GM18873 (cell line): ENCODE measurements around the gene RASA3.
"Not testable (repeated sequence)": the region's sequence is repeated elsewhere in the genome, so short reads cannot be mapped to it uniquely, and the experiment has no call there.

Experiments used
- ATAC-seq: cut with Tn5 transposase; IDR thresholded peaks from one replicate; pipeline ENCODE4 v1.9.1; 2021; ENCODE audit warnings: mild to moderate bottlenecking, moderate library complexity, moderate number of reproducible peaks; ENCODE audit not compliant: unreplicated experiment, low FRiP score

Gene RASA3

DNA sequence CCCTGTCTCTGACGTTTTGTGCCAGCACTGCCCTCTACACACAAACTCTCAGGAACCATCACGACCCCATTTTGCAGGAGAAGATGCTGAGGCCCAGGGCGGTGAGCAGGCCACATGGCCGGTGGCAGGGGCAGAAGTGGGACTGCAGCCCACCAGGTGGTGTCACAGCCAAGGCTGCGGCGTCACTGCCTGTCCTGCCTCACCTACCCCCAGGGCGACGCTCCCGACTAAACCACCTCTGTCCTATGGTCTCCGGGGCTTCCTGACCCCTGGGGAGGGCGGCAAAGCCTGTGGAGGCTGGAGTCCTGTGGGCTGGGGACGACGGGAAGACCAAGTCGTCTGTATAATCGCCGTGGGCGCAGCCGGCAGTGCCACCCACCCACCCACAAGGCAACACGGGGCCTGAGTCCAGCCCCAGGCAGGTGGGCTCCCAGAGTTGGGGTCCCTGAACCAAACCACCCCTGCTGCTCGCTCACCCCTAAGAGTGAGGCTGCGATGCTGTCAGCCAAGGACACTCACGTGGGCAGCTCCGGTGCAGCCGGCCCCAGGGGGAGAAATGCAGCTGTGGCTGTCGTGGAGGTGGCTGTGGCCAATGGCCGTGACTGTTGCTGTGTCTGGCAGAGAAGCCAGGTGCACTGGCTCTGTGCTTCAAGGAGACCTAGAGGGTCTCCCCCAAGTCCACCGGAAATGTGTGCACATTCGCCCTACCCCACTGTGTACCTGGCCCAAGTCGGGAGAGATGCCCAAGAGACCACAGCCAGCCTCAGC, 29.7 kb downstream of the RASA3 start:
- no peak for ATAC-seq

DNA sequence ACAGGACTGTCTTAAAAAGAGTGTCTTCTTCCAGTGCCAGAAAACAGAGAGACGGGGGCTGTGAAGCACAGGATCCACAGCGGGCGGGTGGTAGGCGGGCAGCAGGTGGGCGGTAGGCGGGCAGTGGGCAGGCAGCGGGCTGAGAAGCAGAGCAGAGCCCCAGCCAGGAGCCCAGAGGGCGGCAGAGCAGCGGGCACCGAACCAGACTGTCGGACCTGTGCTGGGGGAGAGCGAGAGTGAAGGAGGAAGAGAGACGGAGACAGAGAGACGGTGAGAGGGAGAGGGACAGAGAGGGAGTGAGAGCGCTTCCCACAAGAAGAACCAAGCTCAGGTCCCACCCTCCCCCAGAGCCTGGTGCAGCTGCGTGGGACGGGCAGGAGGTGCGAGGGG, 30.3 kb downstream of the RASA3 start:
- no peak for ATAC-seq

DNA sequence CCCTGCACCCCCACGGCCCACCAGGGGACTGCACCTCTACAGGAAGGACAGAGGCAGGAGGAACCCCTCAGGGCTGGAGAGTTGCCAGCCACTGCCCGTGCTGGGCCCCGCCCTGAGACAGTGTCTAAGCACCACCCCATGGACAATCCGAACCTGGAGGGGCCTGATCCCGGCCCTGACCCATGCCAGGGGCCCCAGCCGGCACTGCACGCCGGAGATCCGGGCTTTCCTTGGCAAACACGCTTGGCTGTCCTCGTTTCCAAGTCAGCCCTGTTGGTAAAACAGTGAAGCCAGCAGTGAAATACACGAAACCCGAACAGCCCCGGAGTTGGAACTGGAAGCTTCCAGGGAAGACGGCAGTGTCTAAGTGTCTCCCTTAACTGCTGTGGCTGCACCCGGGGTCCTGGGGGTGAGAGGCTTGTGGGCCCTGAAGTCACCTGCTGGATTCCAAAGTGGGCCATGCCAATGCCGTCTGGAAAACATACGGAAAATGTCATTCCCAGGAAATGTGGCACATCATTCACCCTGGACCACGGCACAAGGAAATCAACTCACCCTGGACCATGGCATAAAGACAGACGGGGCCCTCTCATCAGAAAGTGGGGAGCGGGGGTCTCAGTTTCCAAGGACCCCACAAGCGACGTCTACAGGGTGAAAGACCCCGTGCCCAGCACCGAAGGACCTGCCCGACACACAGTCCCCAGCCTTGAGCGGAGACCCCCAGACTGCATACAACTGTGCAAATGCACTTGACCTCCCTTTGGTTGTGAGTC, 30.9 kb downstream of the RASA3 start:
- no peak for ATAC-seq

- no peak for ATAC-seq
These were observed 31.7 kb downstream of the RASA3 start for GRCh38 chr13:114100446-114101357.

DNA sequence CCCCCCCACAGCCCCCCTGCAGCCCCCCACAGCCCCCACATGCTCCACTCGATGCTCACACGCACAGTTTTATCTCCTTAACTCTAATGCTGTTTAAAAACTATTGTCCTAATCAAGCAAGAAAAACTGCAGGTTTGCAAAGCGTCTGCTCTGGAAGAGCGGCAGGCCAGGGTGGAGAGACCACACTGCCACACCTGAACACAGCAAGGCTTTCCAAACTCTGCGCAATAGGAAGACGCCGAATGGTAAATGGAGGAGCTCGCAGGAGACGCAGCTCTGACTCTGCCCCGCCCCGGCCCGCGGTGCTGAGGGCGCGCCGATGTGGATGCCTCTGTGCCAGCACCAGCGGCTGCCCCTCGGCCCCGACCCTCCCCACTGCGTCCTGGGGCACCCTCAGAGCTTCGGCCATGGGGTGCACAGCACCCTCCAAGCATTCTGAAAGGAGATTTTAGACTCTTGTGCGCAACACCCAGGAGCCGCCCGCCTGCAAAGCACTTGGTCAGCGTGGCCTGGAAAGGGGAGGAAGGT, 32.4 kb downstream of the RASA3 start:
- ATAC-seq = no peak

DNA sequence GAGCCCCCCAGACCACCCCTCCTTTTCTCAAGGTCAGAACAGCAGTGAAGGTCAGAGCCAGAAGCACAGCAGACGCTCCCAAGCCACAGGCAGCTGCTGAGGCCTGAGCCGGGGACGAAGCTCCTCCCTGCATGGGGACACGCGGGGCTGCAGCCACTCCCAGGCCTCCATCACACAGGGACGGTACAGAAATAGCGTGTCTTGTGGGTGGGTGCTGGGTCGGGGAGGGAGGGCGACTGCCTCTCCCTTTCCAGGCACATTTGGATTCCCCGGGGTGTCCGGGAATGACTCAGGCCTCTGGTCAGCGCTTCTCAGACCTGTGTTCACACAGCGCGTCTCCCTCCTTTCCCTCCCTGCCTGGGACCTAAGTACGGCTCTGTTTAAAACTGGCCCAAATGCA, 33.2 kb downstream of the RASA3 start:
- no peak for ATAC-seq

GRCh38 chr13:114098689-114099056, 33.8 kb downstream of the RASA3 start:
- ATAC-seq = not testable (repeated sequence)

DNA sequence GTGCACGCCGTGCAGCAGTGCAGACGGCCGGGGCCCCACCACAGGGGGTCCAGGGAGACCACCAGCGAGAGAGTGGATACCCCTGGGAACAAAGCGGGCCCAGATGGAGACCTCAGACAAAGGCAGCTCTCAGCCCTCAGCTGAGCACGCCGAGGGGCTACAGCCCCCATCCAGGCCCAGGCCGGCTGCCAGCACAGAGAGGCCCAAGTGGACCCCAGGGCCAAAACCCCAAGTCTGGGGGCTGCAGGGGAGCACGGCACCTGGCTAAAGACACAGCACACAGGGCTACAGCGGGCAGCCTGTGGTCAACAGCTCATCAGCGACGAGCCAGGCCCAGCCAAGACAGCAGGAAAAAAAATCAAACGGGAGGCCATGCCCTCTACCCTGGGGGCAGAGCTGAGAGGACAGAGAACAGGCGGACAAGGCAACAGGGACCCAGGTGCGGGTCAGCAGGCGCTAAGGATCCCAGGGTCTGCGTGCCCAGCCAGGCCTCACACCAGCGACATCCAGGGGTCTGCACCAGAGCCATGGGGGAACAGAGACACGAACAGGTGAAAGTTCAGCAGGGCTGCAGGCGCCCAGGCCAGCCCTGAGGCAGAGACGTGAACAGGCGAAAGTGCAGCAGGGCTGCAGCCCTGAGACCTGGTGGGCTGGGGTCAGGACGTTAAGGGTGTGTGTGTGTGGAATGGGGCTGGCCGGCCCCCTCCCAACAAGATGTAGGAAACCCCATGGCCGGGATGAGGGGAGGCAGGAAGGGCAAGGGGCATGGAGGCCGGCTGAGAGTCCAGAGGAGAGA, 34.3 kb downstream of the RASA3 start:
- no peak for ATAC-seq

DNA sequence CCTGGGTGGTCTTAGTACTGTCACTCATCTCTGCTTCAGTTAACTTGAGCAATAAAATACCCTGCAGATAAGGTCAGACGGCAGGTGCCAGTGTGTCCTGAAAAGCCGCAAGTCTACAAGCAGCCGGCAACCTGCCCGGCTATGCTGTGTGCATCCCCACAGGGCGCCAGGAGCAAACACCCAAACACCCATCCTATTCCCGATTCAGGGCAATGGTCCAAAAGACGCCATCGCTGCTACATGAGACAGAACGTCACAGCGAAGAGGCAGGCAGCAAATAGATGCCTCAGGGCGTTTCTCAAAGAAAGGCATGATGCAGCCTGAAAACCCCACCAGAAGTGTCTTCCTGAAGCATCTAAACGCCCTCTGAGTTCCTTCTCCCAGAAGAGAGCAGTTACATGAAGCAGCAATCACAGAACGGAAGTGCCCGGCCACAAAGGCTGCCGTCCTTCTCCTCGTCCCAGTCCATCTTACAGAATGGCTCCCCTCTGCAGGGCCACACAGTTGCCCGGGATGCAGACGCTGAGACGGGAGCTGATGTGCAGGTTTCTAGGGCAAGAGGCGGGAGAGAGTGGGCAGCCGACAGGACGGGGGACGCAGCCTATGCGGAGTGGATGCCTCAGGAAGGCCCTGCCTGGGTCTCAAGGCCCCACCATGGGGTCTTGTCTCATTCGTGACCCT, 35.1 kb downstream of the RASA3 start:
- no peak for ATAC-seq

DNA sequence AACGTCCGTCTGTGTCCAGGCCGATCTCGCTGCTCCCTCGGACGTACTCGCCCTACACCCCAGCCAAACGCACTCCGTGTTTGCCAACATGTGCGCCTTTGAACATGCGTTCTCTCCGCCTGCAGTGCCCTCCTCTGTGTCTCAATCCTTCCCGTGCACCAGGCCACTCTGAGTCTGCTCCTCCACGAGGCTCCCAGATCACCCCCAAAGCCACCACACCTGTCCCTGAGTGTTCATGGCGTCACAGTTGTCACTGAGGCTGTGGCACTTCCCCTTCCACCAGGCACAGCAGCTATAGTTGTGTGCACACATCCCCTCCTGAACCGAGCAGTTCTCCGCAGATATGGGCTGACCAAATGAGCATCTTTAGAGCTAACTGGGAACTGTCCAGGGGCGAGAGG, 35.6 kb downstream of the RASA3 start:
- ATAC-seq = no peak

DNA sequence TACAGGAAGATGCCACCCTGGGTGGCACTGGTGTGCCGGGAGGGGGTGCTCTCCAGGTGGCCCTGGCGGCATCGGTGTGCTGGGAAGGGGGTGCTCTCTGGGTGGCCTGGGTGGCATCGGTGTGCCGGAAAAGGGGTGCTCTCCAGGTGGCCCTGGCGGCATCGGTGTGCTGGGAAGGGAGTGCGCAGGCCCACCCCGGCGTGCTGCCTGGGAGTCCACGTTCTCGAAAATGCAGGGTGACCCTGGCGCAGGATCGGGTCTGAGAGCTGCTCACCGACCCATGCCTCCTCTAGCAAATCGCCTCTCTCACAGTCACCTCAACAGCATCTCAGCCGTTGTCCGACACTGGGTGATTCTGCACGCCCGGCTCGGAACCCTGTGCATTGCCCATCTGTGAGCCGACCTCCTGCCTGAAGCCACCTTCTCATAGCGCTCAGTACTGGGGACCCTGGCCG, 36.4 kb downstream of the RASA3 start:
- ATAC-seq = no peak

DNA sequence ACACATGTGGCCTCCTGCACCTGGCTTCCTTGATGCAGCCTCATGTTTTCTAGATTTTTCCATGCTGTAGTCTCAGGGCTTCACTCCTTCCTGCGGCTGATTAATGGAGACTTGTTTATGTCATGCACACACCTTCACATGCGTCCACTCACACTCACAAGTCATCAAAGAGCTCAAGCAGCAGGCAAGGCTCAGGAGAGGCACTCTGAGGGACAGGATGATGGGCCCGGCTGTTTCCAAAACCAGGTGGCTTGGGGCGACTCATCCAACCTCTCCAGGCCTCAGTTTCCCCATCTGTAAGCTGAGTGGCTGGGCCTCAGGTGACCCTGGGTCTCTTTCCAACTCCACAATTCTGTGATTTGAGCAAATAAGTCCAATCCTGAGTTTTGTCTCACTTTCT, 36.9 kb downstream of the RASA3 start:
- ATAC-seq = no peak

- no peak for ATAC-seq
These were observed 39.3 kb downstream of the RASA3 start for GRCh38 chr13:114093118-114093517.

DNA sequence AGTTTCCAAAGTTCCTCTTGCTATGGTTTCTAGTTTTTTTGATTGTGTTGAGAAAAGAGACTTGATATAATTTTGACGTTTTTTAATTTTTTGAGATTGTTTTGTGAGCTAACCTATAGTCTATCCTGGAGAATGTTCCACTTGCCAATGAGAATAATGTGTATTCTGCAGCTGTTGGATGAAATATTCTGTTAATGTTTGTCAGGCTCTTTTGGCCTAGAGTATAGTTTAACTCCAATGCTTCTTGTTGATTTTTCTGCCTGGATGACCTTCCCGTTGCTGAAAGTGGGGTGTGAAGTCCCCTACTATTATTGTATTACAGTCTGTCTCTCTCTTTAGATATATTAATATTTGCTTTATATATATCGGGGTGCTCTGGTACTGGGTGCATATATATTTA, 40.0 kb downstream of the RASA3 start:
- no peak for ATAC-seq

DNA sequence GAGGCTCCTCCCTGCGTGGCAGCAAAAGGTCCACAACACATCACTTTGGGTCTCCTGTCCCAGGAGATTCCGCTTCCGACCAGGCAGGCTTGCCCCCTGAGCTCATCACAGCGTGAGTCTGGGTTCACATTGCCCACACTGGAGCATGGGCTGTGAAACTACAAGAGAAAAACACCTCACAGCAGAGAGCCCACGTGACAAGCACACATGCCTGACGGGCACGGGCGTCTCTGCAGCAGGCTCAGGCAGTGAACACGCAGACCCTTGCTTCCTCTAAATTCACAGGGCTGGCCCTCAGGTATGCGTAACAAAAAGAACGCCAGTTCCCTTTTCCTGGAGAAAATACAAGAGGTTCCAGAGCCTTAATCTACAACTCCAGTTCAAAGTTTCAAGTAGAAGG, 41.9 kb downstream of the RASA3 start:
- no peak for ATAC-seq

- no peak for ATAC-seq
These were observed 42.5 kb downstream of the RASA3 start for GRCh38 chr13:114089751-114090400.

GRCh38 chr13:114089341-114089740, 43.1 kb downstream of the RASA3 start:
- ATAC-seq = no peak

- ATAC-seq = no peak
These were observed 43.6 kb downstream of the RASA3 start for GRCh38 chr13:114088863-114089262.

DNA sequence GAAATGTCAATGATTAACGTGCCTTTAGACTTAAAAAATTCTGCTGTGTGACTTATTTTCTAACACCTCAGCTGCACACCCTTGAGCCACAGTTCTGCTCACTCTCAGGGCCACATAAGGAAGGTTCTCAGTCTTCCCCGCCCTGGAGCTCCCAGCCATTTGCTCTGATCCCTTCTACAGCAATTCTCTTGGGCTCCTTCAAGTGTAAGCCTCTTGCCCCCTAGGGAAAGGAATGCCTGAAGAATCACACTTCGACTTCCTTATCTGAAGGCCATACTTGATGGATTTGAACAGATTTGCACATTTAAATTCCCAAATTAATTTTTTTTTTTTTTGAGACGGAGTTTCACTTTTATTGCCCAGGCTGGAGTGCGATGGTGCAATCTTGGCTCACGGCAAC, 44.2 kb downstream of the RASA3 start:
- ATAC-seq = no peak
